Astrocyte of the spinal cord (primary cell): ENCODE results near the gene MCFD2.
A peak's percentile ranks its signal among the peaks of the same experiment; 100 is the strongest.

ENCODE experiments used
- DNase-seq: peaks from one replicate; pipeline ENCODE4 v3.0.0; 2011; ENCODE audit warnings: low read depth, low spot score
- H3K4me3 ChIP-seq: 2 replicates; pipeline ENCODE4 v1.5.1; 2011; ENCODE audit warnings: low read depth, mild to moderate bottlenecking, low read length, moderate library complexity
- CTCF ChIP-seq: IDR thresholded peaks from 2 replicates; pipeline ENCODE4 v1.5.1; 2012; ENCODE audit warnings: low read depth, mild to moderate bottlenecking, low read length, inconsistent platforms
- in situ Hi-C: cut with HindIII; loops from 2 replicates; pipeline ENCODE4 v1.10.0; 2017; ENCODE audit warnings: low sequenced_read_pairs

The MCFD2 gene

GRCh38 chr2:46891956-46892553 lies 23.6 kb downstream of the MCFD2 start:
- in situ Hi-C loops = no loop called here
- no peak overlapping the region for H3K4me3 ChIP-seq
- no peak for TF ChIP-seq CTCF
- no peak for DNase-seq

DNA sequence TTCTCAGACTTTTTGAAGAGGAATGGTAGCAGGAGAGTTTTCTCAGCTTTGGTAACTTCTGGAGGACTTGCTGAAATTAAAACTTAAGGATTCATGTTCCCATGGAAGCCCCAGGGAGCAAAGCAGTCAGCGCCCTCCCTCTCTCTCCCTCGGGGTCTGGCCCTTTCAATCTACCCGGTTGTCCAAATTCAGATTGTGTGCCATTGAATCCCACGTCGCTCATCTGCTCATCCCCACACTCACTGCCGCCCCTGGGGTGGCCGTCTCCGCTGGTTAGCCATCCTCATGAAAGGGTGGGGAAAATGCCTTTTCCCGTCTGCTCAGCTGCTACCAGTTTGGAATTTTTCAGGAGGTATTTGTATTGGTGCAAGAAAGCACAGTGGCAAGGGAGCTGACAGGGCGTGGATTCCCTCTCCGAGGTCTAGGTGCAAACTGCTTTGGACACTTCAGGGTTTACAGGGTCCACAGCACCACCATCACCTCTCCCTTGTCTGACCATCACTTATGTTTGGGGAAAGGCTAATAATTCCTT lies 27.1 kb downstream of the MCFD2 start:
- in situ Hi-C loops = no loop called here
- no peak for TF ChIP-seq CTCF
- H3K4me3 ChIP-seq = no peak overlapping the region
- DNase-seq = no peak

DNA sequence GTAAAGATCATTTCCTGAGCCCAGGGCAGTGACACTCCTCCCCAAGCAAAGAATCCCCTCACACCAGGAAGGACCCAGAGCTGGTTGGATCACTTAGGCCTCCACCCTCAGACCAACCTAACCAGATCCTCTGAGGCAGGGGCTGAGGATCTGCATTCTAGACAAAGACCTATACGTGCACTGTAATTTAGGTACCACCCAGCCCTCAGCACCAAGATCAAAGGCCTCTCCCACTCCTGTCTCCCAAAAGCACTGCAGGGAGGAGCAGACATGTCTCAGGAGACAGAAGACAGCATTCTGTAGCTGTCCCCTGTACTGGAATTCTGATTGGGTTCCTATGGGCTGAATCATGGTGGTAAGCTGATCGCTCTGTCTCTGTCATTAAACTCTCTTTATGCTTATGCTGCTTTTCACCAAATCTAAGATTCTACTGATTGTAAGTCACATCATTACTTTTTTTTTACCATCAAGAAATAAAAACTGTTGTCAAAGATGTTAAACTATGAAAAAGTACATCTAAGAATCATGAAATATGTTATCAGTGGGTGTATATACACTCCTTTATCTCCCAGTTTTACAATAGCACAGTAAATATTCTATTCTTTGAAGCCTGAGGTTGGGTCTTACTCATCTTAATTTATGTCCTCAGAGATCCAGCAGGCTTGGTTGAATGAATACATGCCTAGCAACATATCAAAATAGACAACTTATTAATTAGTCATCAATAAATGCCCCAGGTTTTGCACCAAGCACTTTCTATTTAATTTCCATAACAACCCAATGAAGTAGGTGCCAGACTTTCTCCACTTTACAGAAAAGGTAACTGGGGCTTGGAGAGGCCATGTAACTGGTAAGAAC lies 28.3 kb downstream of the MCFD2 start:
- in situ Hi-C loops = no loop called here
- DNase-seq = peak; percentile 54
- no peak for TF ChIP-seq CTCF
- H3K4me3 ChIP-seq = no peak overlapping the region

DNA sequence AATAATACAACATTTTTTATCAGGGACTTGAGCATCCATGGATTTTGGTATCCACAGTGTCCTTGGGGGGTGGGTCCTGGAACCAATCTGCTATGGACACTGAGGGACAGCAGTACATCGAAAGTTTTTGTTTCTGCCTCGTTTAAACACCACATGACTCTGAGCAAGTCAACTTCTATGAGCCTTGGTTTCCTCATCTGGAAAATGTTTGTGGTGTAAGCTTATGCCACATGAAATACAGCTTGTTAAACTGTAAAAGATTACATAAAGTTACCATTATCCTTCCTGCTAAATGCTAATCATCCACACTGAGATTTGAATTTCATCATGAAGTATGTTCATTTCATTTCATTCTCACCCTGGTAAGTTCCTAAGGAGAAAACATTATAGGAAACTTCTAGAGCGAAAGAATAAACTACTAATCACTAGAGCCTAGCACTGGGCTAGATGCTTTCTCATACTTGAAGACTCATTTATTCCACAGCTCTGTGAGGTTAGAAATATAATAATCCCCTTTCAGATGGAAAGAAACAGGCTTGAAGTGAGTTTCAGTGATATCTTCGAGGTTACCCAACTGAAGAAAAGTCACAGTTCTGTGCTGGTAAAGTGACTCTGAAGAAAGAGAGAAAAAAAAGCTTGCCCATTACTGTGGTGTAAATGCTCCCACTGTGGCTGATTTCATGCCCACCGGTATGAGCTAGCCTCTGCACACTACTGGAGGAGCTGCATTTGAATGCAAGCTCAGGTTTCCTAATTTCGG lies 29.2 kb downstream of the MCFD2 start:
- TF ChIP-seq CTCF = no peak
- no peak overlapping the region for H3K4me3 ChIP-seq
- DNase-seq = no peak
- in situ Hi-C loops = no loop called here

- TF ChIP-seq CTCF = no peak
- DNase-seq = peak; percentile 93
- H3K4me3 ChIP-seq = no peak overlapping the region
- in situ Hi-C loops = no loop called here
These were observed 30.2 kb downstream of the MCFD2 start for GRCh38 chr2:46885376-46885775.

DNA sequence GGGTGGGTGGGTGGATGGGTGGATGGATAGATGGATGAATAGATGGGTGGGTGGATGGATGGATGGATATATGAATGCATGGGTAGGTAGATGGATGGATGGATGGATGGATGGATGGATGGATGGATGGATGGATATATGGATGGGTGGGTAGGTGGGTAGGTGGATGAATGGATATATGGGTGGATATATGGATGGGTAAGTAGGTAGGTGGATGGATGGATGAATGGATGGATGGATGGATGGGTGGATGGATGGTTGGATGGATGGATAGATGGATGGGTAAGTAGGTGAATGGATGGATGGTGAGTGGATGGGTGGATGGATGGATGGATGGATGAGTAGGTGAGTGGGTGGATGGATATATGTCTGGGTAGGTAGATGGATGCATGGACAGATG lies 36.1 kb downstream of the MCFD2 start:
- DNase-seq = no peak
- no peak overlapping the region for H3K4me3 ChIP-seq
- TF ChIP-seq CTCF = no peak
- in situ Hi-C loops = no loop called here
